Forelimb muscle (tissue), 1 donor: ENCODE data around the gene TTC24. TPM values are rescaled to one million over a fixed set of nuclear protein-coding genes. Genes with fewer than 3 reads are reported as not detected.

Experiments used
- polyA plus RNA-seq: library from polyadenylated mRNA; unstranded; fragments of 120-200 nt; gene quantifications from one replicate; pipeline ENCODE4 v1.2.1, GENCODE V29; 2013; ENCODE audit not compliant: insufficient read length

Gene TTC24
- polyA plus RNA-seq, 1 donor, result 0.32 TPM

Other genes with a start within 250 kb of the TTC24 start
- gene CCT3, start 241.4 kb upstream of the TTC24 start, polyA plus RNA-seq, result 266 TPM
- 1.5 TPM for gene TSACC, start 241.2 kb upstream of the TTC24 start, polyA plus RNA-seq
- gene RHBG, start 210.5 kb upstream of the TTC24 start, polyA plus RNA-seq, result not detected
- 78.6 TPM for gene MEF2D, start 78.9 kb upstream of the TTC24 start, polyA plus RNA-seq
- gene IQGAP3, start 7.2 kb upstream of the TTC24 start, polyA plus RNA-seq, result 5.5 TPM
- gene NAXE, start 12.1 kb downstream of the TTC24 start, polyA plus RNA-seq, result 26.2 TPM
- 30.5 TPM for gene GPATCH4, start 21.8 kb downstream of the TTC24 start, polyA plus RNA-seq
- gene HAPLN2, start 39.7 kb downstream of the TTC24 start, polyA plus RNA-seq, result 0.43 TPM
- gene BCAN, start 62.4 kb downstream of the TTC24 start, polyA plus RNA-seq, result 1.2 TPM
- gene NES, start 97.7 kb downstream of the TTC24 start, polyA plus RNA-seq, result 945 TPM
- 349 TPM for gene CRABP2, start 125.9 kb downstream of the TTC24 start, polyA plus RNA-seq
- gene METTL25B, start 148.7 kb downstream of the TTC24 start, polyA plus RNA-seq, result 20.7 TPM
- gene ISG20L2, start 149.0 kb downstream of the TTC24 start, polyA plus RNA-seq, result 23.3 TPM
- gene MRPL24, start 161.4 kb downstream of the TTC24 start, polyA plus RNA-seq, result 63.5 TPM
- 134 TPM for gene HDGF, start 172.0 kb downstream of the TTC24 start, polyA plus RNA-seq
- gene PRCC, start 187.8 kb downstream of the TTC24 start, polyA plus RNA-seq, result 65.4 TPM
- gene SH2D2A, start 237.1 kb downstream of the TTC24 start, polyA plus RNA-seq, result 0.39 TPM